GM12878 (cell line): ENCODE measurements around the gene CARD9. TPM values are rescaled to one million over a fixed set of nuclear protein-coding genes. Genes with fewer than 3 reads are reported as not detected.

Experiments used
- ATAC-seq: fragments of 200-7000 bp; cut with Tn5 transposase; 3 replicates; pipeline ENCODE4 v1.9.1; 2020; ENCODE audit warnings: mild to moderate bottlenecking, moderate library complexity
- BruUV-seq: library from RNA; stranded (reverse); fragments of 400-500 nt; replicated peaks from 2 replicates; lab custom pipeline; 2021; lab: Mats Ljungman, UMichigan
- CTCF ChIA-PET: fragments of 300-600 bp; sonication (Branson Sonifier 250); formaldehyde crosslinking; extraction: SDS; loops from one replicate; lab custom pipeline; 2021; ENCODE audit warnings: inconsistent platforms; lab: Yijun Ruan, JAX
- POLR2A ChIA-PET: fragments of 350-600 bp; formaldehyde crosslinking; extraction: SDS; loops from one replicate; lab custom pipeline; 2021; ENCODE audit warnings: inconsistent platforms; lab: Charles Lee
- RAD21 ChIA-PET: fragments of 300-600 bp; sonication (Branson Sonifier 250); formaldehyde crosslinking; loops from one replicate; lab custom pipeline; 2023; ENCODE audit warnings: antibody characterized with exemption; ENCODE audit not compliant: unreplicated experiment; lab: Charles Lee
- SMC1A ChIA-PET: fragments of 300-600 bp; sonication (Branson Sonifier 250); formaldehyde crosslinking; loops from one replicate; lab custom pipeline; 2023; ENCODE audit not compliant: unreplicated experiment, uncharacterized antibody; lab: Charles Lee
- DNase-seq: peaks from one replicate; pipeline ENCODE4 v3.0.0-alpha.2; 2011; ENCODE audit warnings: low read depth, low spot score
- FAIRE-seq: peaks from 3 replicates; lab custom pipeline; 2011; peaks lifted over from hg19 to GRCh38; lab: Jason Lieb, UNC
- H2AFZ ChIP-seq: 2 replicates; pipeline ENCODE4 v1.6.0; 2011; ENCODE audit warnings: low read depth, low read length, control low read depth; ENCODE audit not compliant: control insufficient read depth
- H3K27ac ChIP-seq: 2 replicates; pipeline ENCODE4 v1.5.1; 2011; ENCODE audit warnings: control low read depth; ENCODE audit not compliant: control insufficient read depth, insufficient read depth
- H3K27me3 ChIP-seq, 2 experiments: replicated peaks in 1 of 2; 2 replicates each; pipeline versions ENCODE4 v1.6.0 to v1.6.1; 2011; ENCODE audit warnings: low read length in 1 of 2; ENCODE audit not compliant: control insufficient read depth in 2 of 2, insufficient read depth in 2 of 2
- H3K36me3 ChIP-seq, 2 experiments: 2 replicates each; pipeline ENCODE4 v1.5.1; 2011; ENCODE audit warnings: low read length in 1 of 2; ENCODE audit not compliant: control insufficient read depth in 2 of 2, insufficient read depth in 2 of 2
- H3K4me1 ChIP-seq: 2 replicates; pipeline ENCODE4 v1.6.1; 2011; ENCODE audit warnings: mild to moderate bottlenecking, low read length, moderate library complexity, mixed read lengths; ENCODE audit not compliant: control insufficient read depth, insufficient read depth
- H3K4me2 ChIP-seq: 2 replicates; pipeline ENCODE4 v1.6.0; 2011; ENCODE audit warnings: control low read depth; ENCODE audit not compliant: control insufficient read depth, insufficient read depth
- H3K4me3 ChIP-seq: fragments of 200-600 bp; sonication (generic); 2 replicates; pipeline ENCODE4 v1.5.1; 2016
- H3K79me2 ChIP-seq: 2 replicates; pipeline ENCODE4 v1.6.0; 2011; ENCODE audit warnings: low read length; ENCODE audit not compliant: control insufficient read depth, insufficient read depth
- H3K9ac ChIP-seq: 2 replicates; pipeline ENCODE4 v1.8.0; 2011; ENCODE audit warnings: low read length, control low read depth, mixed read lengths; ENCODE audit not compliant: control insufficient read depth, insufficient read depth
- H3K9me3 ChIP-seq: replicated peaks from 3 replicates; pipeline ENCODE4 v1.5.1; 2011; ENCODE audit warnings: mild to moderate bottlenecking, low read length; ENCODE audit not compliant: control insufficient read depth, insufficient read depth
- H4K20me1 ChIP-seq: 2 replicates; pipeline ENCODE4 v1.6.0; 2011; ENCODE audit not compliant: control insufficient read depth, insufficient read depth
- BRCA1 ChIP-seq: IDR thresholded peaks from 2 replicates; pipeline ENCODE4 v1.6.1; 2011; ENCODE audit warnings: low read depth, low read length, improper control_type of control experiment
- EED ChIP-seq: sonication (generic); IDR thresholded peaks from 2 replicates; pipeline ENCODE4 v1.6.1; 2016; ENCODE audit warnings: antibody characterized with exemption, low read depth
- MXI1 ChIP-seq: fragments of 150-350 bp; IDR thresholded peaks from 2 replicates; pipeline ENCODE4 v1.6.1; 2011; ENCODE audit warnings: low read depth, mild to moderate bottlenecking, inconsistent platforms, low read length, improper control_type of control experiment
- ZNF24 ChIP-seq: fragments of 450-650 bp; IDR thresholded peaks from 2 replicates; pipeline ENCODE4 v1.6.1; 2017; ENCODE audit warnings: antibody characterized with exemption, mild to moderate bottlenecking
- ZNF274 ChIP-seq: IDR thresholded peaks from one replicate; pipeline ENCODE4 v1.8.0; 2011; ENCODE audit not compliant: insufficient read length, insufficient read depth
- WGBS: methylation state at CpG from one replicate; pipeline ENCODE4 v1.1.6; 2016; ENCODE audit warnings: low lambda C conversion rate; ENCODE audit not compliant: insufficient replicate concordance, insufficient coverage; ENCODE audit errors: missing lambda C conversion rate; 5-methylcytosine and 5-hydroxymethylcytosine counted together
- in situ Hi-C: fragments of 300-500 bp; cut with MboI; formaldehyde crosslinking; loops from 9 replicates; pipeline ENCODE4 v1.14.3; 2018; ENCODE audit warnings: mixed read lengths
- intact Hi-C: fragments of 100-400 bp; cut with micrococcal nuclease; formaldehyde crosslinking; loops from one replicate; pipeline ENCODE4 v1.14.2; 2022; ENCODE audit not compliant: unreplicated experiment
- polyA plus RNA-seq, 11 experiments: library from polyadenylated mRNA; depleted of rRNA in 4 of 11; unstranded in 6 of 11; stranded (reverse) in 5 of 11; fragments of >200 nt; fragmentation: Nextera tagmentation in 4 of 11; fragmentation: Illumina TruSeq in 1 of 11; extraction: Ambion mirVana in 4 of 11; extraction: Trizol in 1 of 11; gene quantifications; 1 replicate in 1 of 11; 2 replicates in 10 of 11; pipeline versions ENCODE4 v1.2.1 to v1.2.3, GENCODE V29; 2011 to 2016; ENCODE audit warnings: inconsistent platforms in 2 of 11, missing spikeins in 2 of 11, low read depth in 1 of 11
- total RNA-seq, 4 experiments: library from RNA; depleted of rRNA in 3 of 4; stranded (reverse); fragments of >200 nt in 3 of 4; fragmentation: Illumina TruSeq in 1 of 4; extraction: Trizol in 1 of 4; gene quantifications; 2 replicates each; pipeline versions ENCODE4 v1.2.1 to v1.2.3, GENCODE V29; 2013 to 2021
- TF ChIP-seq, protein P1 (sequence below): fragments of 450-650 bp; formaldehyde crosslinking; IDR thresholded peaks from 2 replicates; pipeline ENCODE4 v1.4.0; 2022; ENCODE audit warnings: mild to moderate bottlenecking, moderate library complexity
- TF ChIP-seq, protein P2 (sequence below): fragments of 450-650 bp; IDR thresholded peaks from 2 replicates; pipeline ENCODE4 v1.6.1; 2016; ENCODE audit warnings: mild to moderate bottlenecking
- TF ChIP-seq, protein P3 (sequence below): fragments of 450-650 bp; IDR thresholded peaks from 2 replicates; pipeline ENCODE4 v1.6.1; 2016; ENCODE audit warnings: mild to moderate bottlenecking
- TF ChIP-seq, protein P4 (sequence below): fragments of 450-650 bp; formaldehyde crosslinking; IDR thresholded peaks from 2 replicates; pipeline ENCODE4 v1.4.0; 2020; ENCODE audit warnings: mild to moderate bottlenecking, moderate library complexity
- TF ChIP-seq, protein P5 (sequence below): fragments of 150-350 bp; IDR thresholded peaks from 2 replicates; pipeline ENCODE4 v1.6.1; 2014; ENCODE audit warnings: mild to moderate bottlenecking, low read depth, low read length

CARD9 gene
- total and polyA plus RNA-seq, 10 of the 15 experiments (the other 5 are each of a cell fraction or from before 2014, with no cell fraction given): 0.11 to 4.9 (median 1.8) TPM; not detected in 1

DNA sequence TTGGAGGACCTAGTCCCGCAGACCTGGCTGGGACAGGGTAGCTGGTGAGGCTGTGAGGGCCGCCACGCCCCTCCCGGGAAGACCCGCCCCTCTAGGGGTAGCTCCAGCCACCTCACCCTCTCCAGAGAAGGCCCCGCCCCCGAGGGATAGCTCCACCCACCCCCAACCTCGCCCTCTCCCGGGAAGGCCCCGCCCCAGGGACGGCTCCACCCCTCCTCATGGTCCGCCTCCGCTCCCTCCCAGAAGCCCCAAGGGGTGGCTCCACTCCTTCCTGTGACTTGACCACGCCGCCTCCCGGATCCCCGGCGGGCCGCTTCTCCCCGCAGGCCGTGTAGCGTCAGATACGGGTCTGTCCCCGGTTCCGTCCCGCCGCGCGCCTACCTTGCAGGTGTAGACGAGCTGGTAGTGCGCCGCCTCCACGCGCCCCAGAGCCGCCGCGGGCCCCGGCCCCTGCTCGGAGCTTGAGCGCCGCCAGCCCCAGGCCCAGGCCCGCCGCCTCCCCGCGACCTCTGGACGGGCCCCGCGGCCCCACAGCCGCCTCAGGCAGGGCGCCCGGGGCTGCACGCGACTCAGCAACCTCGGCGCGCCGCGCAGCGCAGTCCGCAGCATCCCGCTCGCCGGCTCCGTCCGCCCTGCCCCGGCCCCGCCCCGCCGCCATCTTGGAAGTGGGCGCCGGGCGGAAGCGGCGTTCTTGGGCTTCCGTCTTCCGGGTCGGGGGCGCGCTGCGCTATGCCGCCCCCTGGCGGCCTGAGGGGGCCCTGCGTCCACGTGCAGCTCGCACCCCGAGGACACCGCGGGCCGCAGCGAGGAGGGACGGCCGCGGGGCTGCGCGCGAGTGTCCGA lies 10.1 kb downstream of the CARD9 start, which contains the start of gene DNLZ:
Gene DNLZ (minus strand): TSS at position 639 of the 843 bp plus-strand sequence. CDS start 30 bp downstream, at position 609.
- SMC1A ChIA-PET: interaction anchor here (0.9 to 1.3 kb wide), 2 partner anchors 24 to 193 kb away, joined by 3 to 4 read pairs; no protein-coding TSS in a partner anchor
- RAD21 ChIA-PET: interaction anchor here (0.6 to 1.6 kb wide), 8 partner anchors 9 to 266 kb away, joined by 3 to 8 read pairs (median 4); no protein-coding TSS in a partner anchor
- in situ Hi-C loops (no loop called here), intact Hi-C loops (no loop called here)
- DNase-seq (peak; percentile 68), FAIRE-seq (peak; percentile 96), ATAC-seq (peak; percentile 93)
- 3% methylated on average over 52 of the region's 97 CpGs for WGBS
- Histone ChIP-seq H3K27ac (peak within 1 kb of the TSS; percentile 90), H3K9ac (peak within 1 kb of the TSS; percentile 88), H3K4me3 (peak within 1 kb of the TSS; percentile 89), H3K4me1 (peaks cover 10% of the 10 kb centered on the region), H3K79me2 (no peaks in the 10 kb centered on the region), H2AFZ (peak within 1 kb of the TSS; percentile 75), H3K27me3 (no peaks in the 10 kb centered on the region), H4K20me1 (no peaks in the 10 kb centered on the region), H3K4me2 (peak within 1 kb of the TSS; percentile 69), H3K9me3 (no peaks in the 10 kb centered on the region; the same call in 2 of the 3 replicates), H3K36me3 (no peaks in the 10 kb centered on the region)
- CTCF ChIA-PET: interaction anchor here (0.7 to 1.6 kb wide), 13 partner anchors 9 to 298 kb away, joined by 3 to 10 read pairs (median 4); partner anchors contain the start of genes ENTR1 and PMPCA
- POLR2A ChIA-PET: interaction anchor here (0.6 to 1.2 kb wide), 5 partner anchors 38 to 256 kb away, joined by 3 to 10 read pairs (median 4); no protein-coding TSS in a partner anchor
- BruUV-seq: no TSS peak
- TF ChIP-seq, protein P1, sequence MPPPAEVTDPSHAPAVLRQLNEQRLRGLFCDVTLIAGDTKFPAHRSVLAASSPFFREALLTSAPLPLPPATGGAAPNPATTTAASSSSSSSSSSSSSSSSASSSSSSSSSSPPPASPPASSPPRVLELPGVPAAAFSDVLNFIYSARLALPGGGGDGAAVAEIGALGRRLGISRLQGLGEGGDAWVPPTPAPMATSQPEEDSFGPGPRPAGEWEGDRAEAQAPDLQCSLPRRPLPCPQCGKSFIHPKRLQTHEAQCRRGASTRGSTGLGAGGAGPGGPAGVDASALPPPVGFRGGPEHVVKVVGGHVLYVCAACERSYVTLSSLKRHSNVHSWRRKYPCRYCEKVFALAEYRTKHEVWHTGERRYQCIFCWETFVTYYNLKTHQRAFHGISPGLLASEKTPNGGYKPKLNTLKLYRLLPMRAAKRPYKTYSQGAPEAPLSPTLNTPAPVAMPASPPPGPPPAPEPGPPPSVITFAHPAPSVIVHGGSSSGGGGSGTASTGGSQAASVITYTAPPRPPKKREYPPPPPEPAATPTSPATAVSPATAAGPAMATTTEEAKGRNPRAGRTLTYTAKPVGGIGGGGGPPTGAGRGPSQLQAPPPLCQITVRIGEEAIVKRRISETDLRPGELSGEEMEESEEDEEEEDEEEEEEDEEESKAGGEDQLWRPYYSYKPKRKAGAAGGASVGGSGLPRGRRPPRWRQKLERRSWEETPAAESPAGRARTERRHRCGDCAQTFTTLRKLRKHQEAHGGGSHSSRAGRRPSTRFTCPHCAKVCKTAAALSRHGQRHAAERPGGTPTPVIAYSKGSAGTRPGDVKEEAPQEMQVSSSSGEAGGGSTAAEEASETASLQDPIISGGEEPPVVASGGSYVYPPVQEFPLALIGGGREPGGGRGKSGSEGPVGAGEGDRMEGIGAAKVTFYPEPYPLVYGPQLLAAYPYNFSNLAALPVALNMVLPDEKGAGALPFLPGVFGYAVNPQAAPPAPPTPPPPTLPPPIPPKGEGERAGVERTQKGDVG (CRISPR knock-in tag): no peak
- TF ChIP-seq ZNF24 (peak; percentile 27; the same call in 1 of the 2 replicates), EED (no peak), ZNF274 (no peak), MXI1 (peak; percentile 63), BRCA1 (no peak)
- TF ChIP-seq, protein P2, sequence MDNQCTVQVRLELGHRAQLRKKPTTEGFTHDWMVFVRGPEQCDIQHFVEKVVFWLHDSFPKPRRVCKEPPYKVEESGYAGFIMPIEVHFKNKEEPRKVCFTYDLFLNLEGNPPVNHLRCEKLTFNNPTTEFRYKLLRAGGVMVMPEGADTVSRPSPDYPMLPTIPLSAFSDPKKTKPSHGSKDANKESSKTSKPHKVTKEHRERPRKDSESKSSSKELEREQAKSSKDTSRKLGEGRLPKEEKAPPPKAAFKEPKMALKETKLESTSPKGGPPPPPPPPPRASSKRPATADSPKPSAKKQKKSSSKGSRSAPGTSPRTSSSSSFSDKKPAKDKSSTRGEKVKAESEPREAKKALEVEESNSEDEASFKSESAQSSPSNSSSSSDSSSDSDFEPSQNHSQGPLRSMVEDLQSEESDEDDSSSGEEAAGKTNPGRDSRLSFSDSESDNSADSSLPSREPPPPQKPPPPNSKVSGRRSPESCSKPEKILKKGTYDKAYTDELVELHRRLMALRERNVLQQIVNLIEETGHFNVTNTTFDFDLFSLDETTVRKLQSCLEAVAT: no peak
- TF ChIP-seq, protein P3, sequence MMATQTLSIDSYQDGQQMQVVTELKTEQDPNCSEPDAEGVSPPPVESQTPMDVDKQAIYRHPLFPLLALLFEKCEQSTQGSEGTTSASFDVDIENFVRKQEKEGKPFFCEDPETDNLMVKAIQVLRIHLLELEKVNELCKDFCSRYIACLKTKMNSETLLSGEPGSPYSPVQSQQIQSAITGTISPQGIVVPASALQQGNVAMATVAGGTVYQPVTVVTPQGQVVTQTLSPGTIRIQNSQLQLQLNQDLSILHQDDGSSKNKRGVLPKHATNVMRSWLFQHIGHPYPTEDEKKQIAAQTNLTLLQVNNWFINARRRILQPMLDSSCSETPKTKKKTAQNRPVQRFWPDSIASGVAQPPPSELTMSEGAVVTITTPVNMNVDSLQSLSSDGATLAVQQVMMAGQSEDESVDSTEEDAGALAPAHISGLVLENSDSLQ: no peak
- TF ChIP-seq, protein P4, sequence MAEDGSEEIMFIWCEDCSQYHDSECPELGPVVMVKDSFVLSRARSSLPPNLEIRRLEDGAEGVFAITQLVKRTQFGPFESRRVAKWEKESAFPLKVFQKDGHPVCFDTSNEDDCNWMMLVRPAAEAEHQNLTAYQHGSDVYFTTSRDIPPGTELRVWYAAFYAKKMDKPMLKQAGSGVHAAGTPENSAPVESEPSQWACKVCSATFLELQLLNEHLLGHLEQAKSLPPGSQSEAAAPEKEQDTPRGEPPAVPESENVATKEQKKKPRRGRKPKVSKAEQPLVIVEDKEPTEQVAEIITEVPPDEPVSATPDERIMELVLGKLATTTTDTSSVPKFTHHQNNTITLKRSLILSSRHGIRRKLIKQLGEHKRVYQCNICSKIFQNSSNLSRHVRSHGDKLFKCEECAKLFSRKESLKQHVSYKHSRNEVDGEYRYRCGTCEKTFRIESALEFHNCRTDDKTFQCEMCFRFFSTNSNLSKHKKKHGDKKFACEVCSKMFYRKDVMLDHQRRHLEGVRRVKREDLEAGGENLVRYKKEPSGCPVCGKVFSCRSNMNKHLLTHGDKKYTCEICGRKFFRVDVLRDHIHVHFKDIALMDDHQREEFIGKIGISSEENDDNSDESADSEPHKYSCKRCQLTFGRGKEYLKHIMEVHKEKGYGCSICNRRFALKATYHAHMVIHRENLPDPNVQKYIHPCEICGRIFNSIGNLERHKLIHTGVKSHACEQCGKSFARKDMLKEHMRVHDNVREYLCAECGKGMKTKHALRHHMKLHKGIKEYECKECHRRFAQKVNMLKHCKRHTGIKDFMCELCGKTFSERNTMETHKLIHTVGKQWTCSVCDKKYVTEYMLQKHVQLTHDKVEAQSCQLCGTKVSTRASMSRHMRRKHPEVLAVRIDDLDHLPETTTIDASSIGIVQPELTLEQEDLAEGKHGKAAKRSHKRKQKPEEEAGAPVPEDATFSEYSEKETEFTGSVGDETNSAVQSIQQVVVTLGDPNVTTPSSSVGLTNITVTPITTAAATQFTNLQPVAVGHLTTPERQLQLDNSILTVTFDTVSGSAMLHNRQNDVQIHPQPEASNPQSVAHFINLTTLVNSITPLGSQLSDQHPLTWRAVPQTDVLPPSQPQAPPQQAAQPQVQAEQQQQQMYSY: no peak
- TF ChIP-seq, protein P5, sequence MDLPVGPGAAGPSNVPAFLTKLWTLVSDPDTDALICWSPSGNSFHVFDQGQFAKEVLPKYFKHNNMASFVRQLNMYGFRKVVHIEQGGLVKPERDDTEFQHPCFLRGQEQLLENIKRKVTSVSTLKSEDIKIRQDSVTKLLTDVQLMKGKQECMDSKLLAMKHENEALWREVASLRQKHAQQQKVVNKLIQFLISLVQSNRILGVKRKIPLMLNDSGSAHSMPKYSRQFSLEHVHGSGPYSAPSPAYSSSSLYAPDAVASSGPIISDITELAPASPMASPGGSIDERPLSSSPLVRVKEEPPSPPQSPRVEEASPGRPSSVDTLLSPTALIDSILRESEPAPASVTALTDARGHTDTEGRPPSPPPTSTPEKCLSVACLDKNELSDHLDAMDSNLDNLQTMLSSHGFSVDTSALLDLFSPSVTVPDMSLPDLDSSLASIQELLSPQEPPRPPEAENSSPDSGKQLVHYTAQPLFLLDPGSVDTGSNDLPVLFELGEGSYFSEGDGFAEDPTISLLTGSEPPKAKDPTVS: 0 out of 2 replicates have a peak, but pooled peaks have one; percentile 34
